ENCODE results near the gene DNMBP.

Gene DNMBP

DNA sequence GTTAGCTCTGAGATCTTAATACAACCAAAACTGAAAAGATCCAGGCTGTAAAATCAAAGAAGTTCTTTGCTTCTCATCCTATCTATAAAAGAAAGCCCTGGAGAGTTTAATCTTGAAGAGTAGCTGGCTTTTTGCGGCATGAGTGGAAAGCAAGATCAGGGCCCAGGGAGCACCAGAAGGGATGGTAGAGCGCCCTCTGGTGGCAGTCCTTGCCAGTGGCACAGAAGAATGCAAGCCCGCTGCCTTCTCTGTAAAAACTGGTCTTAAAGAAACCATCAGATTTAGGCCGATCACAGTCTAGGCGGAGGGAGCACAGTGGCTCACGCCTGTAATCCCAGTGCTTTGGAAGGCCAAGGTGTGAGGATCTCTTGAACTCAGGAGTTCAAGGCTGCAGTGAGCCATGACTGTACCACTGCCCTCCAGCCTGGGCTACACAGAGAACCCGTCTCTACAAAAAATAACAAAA lies 36.3 kb upstream of the DNMBP start:
- no peak for TF ChIP-seq SIN3A (IDR thresholded peaks at IDR 0.05; ENCODE audit: borderline replicate concordance, insufficient read depth, low read length)
- no peak for TF ChIP-seq FOXP2 (optimal IDR thresholded peaks at IDR 0.05; ENCODE audit: borderline replicate concordance, extremely low read depth, extremely low read length, insufficient read depth)
- TF ChIP-seq POLR2AphosphoS5 (IDR thresholded peaks at IDR 0.05; ENCODE audit: low read depth, low read length), result no peak
- TF ChIP-seq TAF1 (IDR thresholded peaks at IDR 0.05; ENCODE audit: borderline replicate concordance, insufficient read depth, low read length), result no peak
- TF ChIP-seq, protein P1, sequence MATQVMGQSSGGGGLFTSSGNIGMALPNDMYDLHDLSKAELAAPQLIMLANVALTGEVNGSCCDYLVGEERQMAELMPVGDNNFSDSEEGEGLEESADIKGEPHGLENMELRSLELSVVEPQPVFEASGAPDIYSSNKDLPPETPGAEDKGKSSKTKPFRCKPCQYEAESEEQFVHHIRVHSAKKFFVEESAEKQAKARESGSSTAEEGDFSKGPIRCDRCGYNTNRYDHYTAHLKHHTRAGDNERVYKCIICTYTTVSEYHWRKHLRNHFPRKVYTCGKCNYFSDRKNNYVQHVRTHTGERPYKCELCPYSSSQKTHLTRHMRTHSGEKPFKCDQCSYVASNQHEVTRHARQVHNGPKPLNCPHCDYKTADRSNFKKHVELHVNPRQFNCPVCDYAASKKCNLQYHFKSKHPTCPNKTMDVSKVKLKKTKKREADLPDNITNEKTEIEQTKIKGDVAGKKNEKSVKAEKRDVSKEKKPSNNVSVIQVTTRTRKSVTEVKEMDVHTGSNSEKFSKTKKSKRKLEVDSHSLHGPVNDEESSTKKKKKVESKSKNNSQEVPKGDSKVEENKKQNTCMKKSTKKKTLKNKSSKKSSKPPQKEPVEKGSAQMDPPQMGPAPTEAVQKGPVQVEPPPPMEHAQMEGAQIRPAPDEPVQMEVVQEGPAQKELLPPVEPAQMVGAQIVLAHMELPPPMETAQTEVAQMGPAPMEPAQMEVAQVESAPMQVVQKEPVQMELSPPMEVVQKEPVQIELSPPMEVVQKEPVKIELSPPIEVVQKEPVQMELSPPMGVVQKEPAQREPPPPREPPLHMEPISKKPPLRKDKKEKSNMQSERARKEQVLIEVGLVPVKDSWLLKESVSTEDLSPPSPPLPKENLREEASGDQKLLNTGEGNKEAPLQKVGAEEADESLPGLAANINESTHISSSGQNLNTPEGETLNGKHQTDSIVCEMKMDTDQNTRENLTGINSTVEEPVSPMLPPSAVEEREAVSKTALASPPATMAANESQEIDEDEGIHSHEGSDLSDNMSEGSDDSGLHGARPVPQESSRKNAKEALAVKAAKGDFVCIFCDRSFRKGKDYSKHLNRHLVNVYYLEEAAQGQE (IDR thresholded peaks at IDR 0.05; ENCODE audit: insufficient read depth in 1 of 2, low read depth in 2 of 2, low read length in 2 of 2), result no peak

DNA sequence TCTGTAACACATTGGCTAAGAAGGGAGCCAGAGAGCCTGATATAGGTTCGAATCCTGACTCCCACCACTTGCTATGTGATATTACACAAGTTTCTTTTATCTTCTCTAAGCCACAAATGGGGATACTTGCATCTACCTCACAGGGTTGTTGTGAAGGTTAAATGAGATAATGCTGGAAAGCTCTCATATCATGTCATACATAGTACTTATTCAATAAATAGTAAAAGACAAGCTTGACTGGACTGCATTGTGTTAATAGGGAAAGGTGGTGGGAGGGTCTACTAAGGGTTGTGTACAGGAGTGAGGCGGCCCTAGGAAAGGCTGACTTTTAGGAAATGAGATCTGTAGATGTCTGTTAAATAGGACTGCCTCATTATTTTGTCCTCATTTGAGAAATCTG lies 35.8 kb upstream of the DNMBP start:
- TF ChIP-seq POLR2AphosphoS5 (IDR thresholded peaks at IDR 0.05; ENCODE audit: low read depth, low read length) (no peak), TAF1 (IDR thresholded peaks at IDR 0.05; ENCODE audit: borderline replicate concordance, insufficient read depth, low read length) (no peak), SIN3A (IDR thresholded peaks at IDR 0.05; ENCODE audit: borderline replicate concordance, insufficient read depth, low read length) (no peak), FOXP2 (optimal IDR thresholded peaks at IDR 0.05; ENCODE audit: borderline replicate concordance, extremely low read depth, extremely low read length, insufficient read depth) (no peak)
- TF ChIP-seq, protein P1 (IDR thresholded peaks at IDR 0.05; ENCODE audit: insufficient read depth in 1 of 2, low read depth in 2 of 2, low read length in 2 of 2), result no peak

DNA sequence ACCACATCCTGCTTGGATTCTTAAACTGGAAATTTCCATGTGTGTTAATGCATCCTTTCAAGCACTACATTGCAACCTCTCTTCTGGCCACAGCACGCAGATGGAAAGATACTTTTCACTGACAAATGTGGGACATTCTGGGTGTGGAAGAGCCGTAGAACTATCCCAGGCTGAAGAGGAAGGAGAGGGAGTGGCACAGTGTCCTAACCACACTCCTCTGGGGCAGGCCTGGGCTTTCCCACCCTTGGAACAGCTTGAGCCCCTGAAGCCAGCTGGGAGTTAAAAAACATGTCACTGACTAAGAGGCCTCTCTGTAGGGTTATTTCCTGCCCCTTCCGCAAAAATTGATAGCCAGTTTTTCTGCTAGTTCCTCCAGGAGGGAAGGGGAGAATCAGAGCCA lies 34.0 kb upstream of the DNMBP start:
- TF ChIP-seq, protein P1 (IDR thresholded peaks at IDR 0.05; ENCODE audit: insufficient read depth in 1 of 2, low read depth in 2 of 2, low read length in 2 of 2), result no peak
- no peak for TF ChIP-seq FOXP2 (optimal IDR thresholded peaks at IDR 0.05; ENCODE audit: borderline replicate concordance, extremely low read depth, extremely low read length, insufficient read depth)
- no peak for TF ChIP-seq SIN3A (IDR thresholded peaks at IDR 0.05; ENCODE audit: borderline replicate concordance, insufficient read depth, low read length)
- TF ChIP-seq TAF1 (IDR thresholded peaks at IDR 0.05; ENCODE audit: borderline replicate concordance, insufficient read depth, low read length), result no peak
- TF ChIP-seq POLR2AphosphoS5 (IDR thresholded peaks at IDR 0.05; ENCODE audit: low read depth, low read length), result no peak

DNA sequence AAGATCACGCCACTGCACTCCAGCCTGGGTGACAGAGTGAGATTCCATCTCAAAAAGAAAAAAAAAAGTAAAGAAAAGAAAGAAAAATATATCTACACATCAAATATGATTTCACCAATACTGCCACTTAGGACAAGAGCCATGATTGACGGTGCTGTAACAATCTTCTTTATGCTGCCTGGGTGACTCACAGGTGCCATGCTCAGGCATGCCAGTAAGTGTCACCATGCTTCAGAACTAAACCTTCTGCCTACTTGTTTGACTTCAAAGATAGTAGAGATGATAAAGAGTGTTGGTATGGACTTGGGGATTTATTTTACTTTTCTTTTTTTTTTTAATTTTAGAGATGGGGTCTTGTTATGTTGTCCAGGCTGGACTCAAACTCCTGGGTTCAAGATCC lies 33.6 kb upstream of the DNMBP start:
- TF ChIP-seq POLR2AphosphoS5 (IDR thresholded peaks at IDR 0.05; ENCODE audit: low read depth, low read length) (no peak), SIN3A (IDR thresholded peaks at IDR 0.05; ENCODE audit: borderline replicate concordance, insufficient read depth, low read length) (no peak), TAF1 (IDR thresholded peaks at IDR 0.05; ENCODE audit: borderline replicate concordance, insufficient read depth, low read length) (no peak), FOXP2 (optimal IDR thresholded peaks at IDR 0.05; ENCODE audit: borderline replicate concordance, extremely low read depth, extremely low read length, insufficient read depth) (no peak)
- TF ChIP-seq, protein P1 (IDR thresholded peaks at IDR 0.05; ENCODE audit: insufficient read depth in 1 of 2, low read depth in 2 of 2, low read length in 2 of 2), result no peak

Data from PFSK-1 (cell line).